HCT116 (cell line): ENCODE data around the gene MTM1. TPM values are rescaled to one million over a fixed set of nuclear protein-coding genes. Genes with fewer than 3 reads are reported as not detected.

Source experiments
- ATAC-seq: fragments of 200-7000 bp; cut with Tn5 transposase; 2 replicates; pipeline ENCODE4 v1.9.1; 2020; ENCODE audit warnings: mild to moderate bottlenecking, moderate library complexity
- BruUV-seq: library from RNA; stranded (reverse); fragments of 400-500 nt; replicated peaks from 2 replicates; lab custom pipeline; 2021; lab: Mats Ljungman, UMichigan
- CTCF ChIA-PET: fragments of 300-600 bp; sonication (Branson Sonifier 250); formaldehyde crosslinking; loops from one replicate; lab custom pipeline; 2021; ENCODE audit warnings: antibody characterized with exemption; lab: Charles Lee
- POLR2A ChIA-PET: fragments of 300-600, 350-600 bp; sonication (Branson Sonifier 250); formaldehyde crosslinking; loops from one replicate; lab custom pipeline; 2021; ENCODE audit warnings: antibody characterized with exemption; lab: Charles Lee
- RAD21 ChIA-PET, 2 experiments: fragments of 300-600 bp; sonication (Branson Sonifier 250); formaldehyde crosslinking; loops; one replicate each; lab custom pipeline; 2023; ENCODE audit warnings: low total read pairs in 2 of 2; ENCODE audit not compliant: uncharacterized antibody in 2 of 2, unreplicated experiment in 2 of 2, low non-redundant PET in 1 of 2; lab: Charles Lee
- DNase-seq: peaks from one replicate; pipeline ENCODE4 v3.0.0-alpha.2; 2010; ENCODE audit warnings: low read depth, low spot score
- H2AFZ ChIP-seq: fragments of 200-600 bp; shearing (Covaris generic), sonication (generic); 2 replicates; pipeline ENCODE4 v1.6.1; 2017; ENCODE audit warnings: low read depth, mixed run types, mixed read lengths, antibody characterized with exemption, low read length; ENCODE audit not compliant: poor library complexity, severe bottlenecking
- H3K27ac ChIP-seq: 2 replicates; pipeline ENCODE4 v1.5.1; 2012; ENCODE audit warnings: low read depth, low read length
- H3K27me3 ChIP-seq: fragments of 200-600 bp; sonication (generic); 2 replicates; pipeline ENCODE4 v1.6.1; 2016; ENCODE audit warnings: mixed run types, low read length, mixed read lengths; ENCODE audit not compliant: insufficient read depth
- H3K36me3 ChIP-seq, 2 experiments: fragments of 200-500 bp in 1 of 2; fragments of 200-600 bp in 1 of 2; sonication (Bioruptor generic) in 1 of 2; sonication (generic) in 1 of 2; 2 replicates each; pipeline versions ENCODE4 v1.5.1 to v1.6.1; 2014 to 2016; ENCODE audit warnings: low read length in 2 of 2, inconsistent platforms in 1 of 2, mixed read lengths in 1 of 2, mixed run types in 1 of 2; ENCODE audit not compliant: insufficient read depth in 2 of 2, control insufficient read depth in 1 of 2
- H3K4me1 ChIP-seq, 2 experiments: fragments of 200-600 bp in 1 of 2; sonication (generic) in 1 of 2; 2 replicates each; pipeline versions ENCODE4 v1.5.1 to v1.6.1; 2012 to 2017; ENCODE audit warnings: low read length in 2 of 2, inconsistent platforms in 1 of 2, mild to moderate bottlenecking in 1 of 2, mixed read lengths in 1 of 2, mixed run types in 1 of 2, moderate library complexity in 1 of 2; ENCODE audit not compliant: insufficient read depth in 2 of 2, control insufficient read depth in 1 of 2
- H3K4me2 ChIP-seq: fragments of 200-600 bp; sonication (generic); 2 replicates; pipeline ENCODE4 v1.6.1; 2017; ENCODE audit warnings: mixed run types, low read length, mixed read lengths
- H3K4me3 ChIP-seq, 2 experiments: fragments of 200-600 bp in 1 of 2; sonication (generic) in 1 of 2; replicated peaks in 1 of 2; 2 replicates each; pipeline ENCODE4 v1.5.1; 2011 to 2016; ENCODE audit warnings: low read length in 2 of 2, control low read depth in 1 of 2, low read depth in 1 of 2, mild to moderate bottlenecking in 1 of 2, mixed read lengths in 1 of 2, mixed run types in 1 of 2
- H3K79me2 ChIP-seq: fragments of 200-600 bp; sonication (generic); 2 replicates; pipeline ENCODE4 v1.6.1; 2017; ENCODE audit warnings: mild to moderate bottlenecking, mixed run types, low read length, moderate library complexity, mixed read lengths; ENCODE audit not compliant: insufficient read depth
- H3K9ac ChIP-seq: fragments of 200-600 bp; sonication (generic); 2 replicates; pipeline ENCODE4 v1.6.1; 2016; ENCODE audit warnings: low read length, mixed read lengths
- H3K9me2 ChIP-seq: fragments of 200-600 bp; sonication (generic), shearing (Covaris generic); 2 replicates; pipeline ENCODE4 v1.6.1; 2017; ENCODE audit warnings: mixed run types, mild to moderate bottlenecking, moderate library complexity; ENCODE audit not compliant: insufficient read depth
- H3K9me3 ChIP-seq, 2 experiments: fragments of 200-500 bp in 1 of 2; fragments of 200-600 bp in 1 of 2; sonication (Bioruptor generic) in 1 of 2; sonication (generic) in 1 of 2; 2 replicates each; pipeline ENCODE4 v1.6.1; 2014 to 2017; ENCODE audit warnings: low read length in 2 of 2, mixed read lengths in 2 of 2, inconsistent platforms in 1 of 2, low read depth in 1 of 2, mild to moderate bottlenecking in 1 of 2, mixed run types in 1 of 2, moderate library complexity in 1 of 2; ENCODE audit not compliant: control insufficient read depth in 1 of 2, insufficient read depth in 1 of 2
- H4K20me1 ChIP-seq: fragments of 200-600 bp; sonication (generic), shearing (Covaris generic); 2 replicates; pipeline ENCODE4 v1.6.1; 2017; ENCODE audit warnings: mixed run types, mild to moderate bottlenecking, moderate library complexity; ENCODE audit not compliant: insufficient read depth
- ATF3 ChIP-seq: IDR thresholded peaks from 2 replicates; pipeline ENCODE4 v1.6.1; 2012
- CEBPB ChIP-seq: IDR thresholded peaks from 2 replicates; pipeline ENCODE4 v1.6.1; 2012; ENCODE audit warnings: low read depth
- EGR1 ChIP-seq: IDR thresholded peaks from 2 replicates; pipeline ENCODE4 v1.6.1; 2012; ENCODE audit warnings: low read depth
- JUND ChIP-seq: IDR thresholded peaks from 2 replicates; pipeline ENCODE4 v1.6.1; 2012
- RAD21 ChIP-seq: IDR thresholded peaks from 2 replicates; pipeline ENCODE4 v1.6.1; 2012; ENCODE audit warnings: low read depth, mild to moderate bottlenecking
- SP1 ChIP-seq: IDR thresholded peaks from 2 replicates; pipeline ENCODE4 v1.6.1; 2012; ENCODE audit warnings: low read depth
- SRF ChIP-seq: IDR thresholded peaks from 2 replicates; pipeline ENCODE4 v1.6.1; 2012; ENCODE audit warnings: low read depth
- TCF7L2 ChIP-seq: IDR thresholded peaks from 2 replicates; pipeline ENCODE4 v1.7.0; 2011; ENCODE audit warnings: borderline replicate concordance, inconsistent platforms; ENCODE audit not compliant: insufficient read depth, insufficient read length; ENCODE audit errors: extremely low read depth
- ZBTB33 ChIP-seq: IDR thresholded peaks from 2 replicates; pipeline ENCODE4 v1.6.1; 2011; ENCODE audit warnings: mild to moderate bottlenecking, low read length, moderate library complexity; ENCODE audit not compliant: insufficient replicate concordance; ENCODE audit errors: extremely low read depth
- ZFX ChIP-seq: fragments of 450-650 bp; IDR thresholded peaks from 2 replicates; pipeline ENCODE4 v1.6.1; 2017
- ZNF274 ChIP-seq: fragments of 200-500 bp; sonication (Bioruptor generic); IDR thresholded peaks from 2 replicates; pipeline ENCODE4 v1.6.1; 2014; ENCODE audit warnings: mild to moderate bottlenecking, low read depth, low read length, inconsistent platforms
- intact Hi-C: fragments of 100-400 bp; cut with micrococcal nuclease; formaldehyde crosslinking; loops from 2 replicates; pipeline ENCODE4 v1.10.0; 2022
- total RNA-seq: library from RNA; stranded (reverse); gene quantifications from one replicate; pipeline ENCODE4 v1.2.1, GENCODE V29; 2021; ENCODE audit not compliant: unreplicated experiment
- TF ChIP-seq, protein P1 (sequence below), 3 experiments: fragments of 200-600 bp in 1 of 3; sonication (generic) in 1 of 3; IDR thresholded peaks in 2 of 3; conservative IDR thresholded peaks in 1 of 3; 2 replicates each; pipeline ENCODE4 v1.5.1; 2012 to 2017; ENCODE audit warnings: low read depth in 2 of 3, low read length in 2 of 3, antibody characterized with exemption in 1 of 3, borderline replicate concordance in 1 of 3, control low read depth in 1 of 3, mild to moderate bottlenecking in 1 of 3, mixed read lengths in 1 of 3, mixed run types in 1 of 3, moderate library complexity in 1 of 3; ENCODE audit not compliant: insufficient read depth in 1 of 3

The MTM1 gene
- total RNA-seq, 1 experiment from 2014 or later, result 6.5 TPM

DNA sequence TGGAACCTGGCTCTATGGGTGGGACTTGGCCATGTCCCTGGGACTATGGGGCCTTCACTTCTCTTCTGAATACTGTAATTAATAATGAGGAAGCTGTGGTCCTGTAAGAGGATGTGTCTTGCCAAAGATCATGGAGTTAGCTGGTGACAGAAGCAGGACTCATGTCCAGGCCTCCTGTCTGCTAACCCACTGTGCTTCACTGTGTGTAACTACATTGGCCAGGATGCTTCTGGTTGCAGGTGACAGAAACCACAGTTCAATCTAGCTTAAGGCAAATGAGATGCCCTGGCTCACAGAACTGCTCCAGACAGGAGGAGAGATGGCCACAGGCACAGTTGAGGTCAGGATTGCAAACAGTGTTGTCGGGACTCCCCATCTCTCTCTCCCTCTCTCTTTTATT, 127.9 kb downstream of the MTM1 start:
- H3K9ac ChIP-seq, result no peak overlapping the region
- no peak overlapping the region for H3K4me3 ChIP-seq
- H3K79me2 ChIP-seq, result peaks cover 38% of the 10 kb centered on the region
- no peak for TF ChIP-seq ATF3
- no peak for TF ChIP-seq ZFX
- TF ChIP-seq, protein P1, sequence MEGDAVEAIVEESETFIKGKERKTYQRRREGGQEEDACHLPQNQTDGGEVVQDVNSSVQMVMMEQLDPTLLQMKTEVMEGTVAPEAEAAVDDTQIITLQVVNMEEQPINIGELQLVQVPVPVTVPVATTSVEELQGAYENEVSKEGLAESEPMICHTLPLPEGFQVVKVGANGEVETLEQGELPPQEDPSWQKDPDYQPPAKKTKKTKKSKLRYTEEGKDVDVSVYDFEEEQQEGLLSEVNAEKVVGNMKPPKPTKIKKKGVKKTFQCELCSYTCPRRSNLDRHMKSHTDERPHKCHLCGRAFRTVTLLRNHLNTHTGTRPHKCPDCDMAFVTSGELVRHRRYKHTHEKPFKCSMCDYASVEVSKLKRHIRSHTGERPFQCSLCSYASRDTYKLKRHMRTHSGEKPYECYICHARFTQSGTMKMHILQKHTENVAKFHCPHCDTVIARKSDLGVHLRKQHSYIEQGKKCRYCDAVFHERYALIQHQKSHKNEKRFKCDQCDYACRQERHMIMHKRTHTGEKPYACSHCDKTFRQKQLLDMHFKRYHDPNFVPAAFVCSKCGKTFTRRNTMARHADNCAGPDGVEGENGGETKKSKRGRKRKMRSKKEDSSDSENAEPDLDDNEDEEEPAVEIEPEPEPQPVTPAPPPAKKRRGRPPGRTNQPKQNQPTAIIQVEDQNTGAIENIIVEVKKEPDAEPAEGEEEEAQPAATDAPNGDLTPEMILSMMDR (IDR thresholded peaks at IDR 0.05 in 2 of 3, conservative IDR thresholded peaks at IDR 0.05 in 1 of 3; ENCODE audit: borderline replicate concordance in 1 of 3, insufficient read depth in 1 of 3, low read depth in 2 of 3, low read length in 2 of 3), result no peak
- no peak for TF ChIP-seq JUND
- TF ChIP-seq CEBPB, result no peak
- TF ChIP-seq SRF, result no peak
- ChIA-PET POLR2A (no interaction called here), RAD21 (no interaction called here), CTCF (no interaction called here)
- no peaks in the 10 kb centered on the region for H4K20me1 ChIP-seq
- H3K4me1 ChIP-seq, result peaks cover 7 to 19% of the 10 kb centered on the region in 2 experiments; a peak in 3 of 4 replicates
- no peak overlapping the region for H2AFZ ChIP-seq
- intact Hi-C loops, result no loop called here
- H3K9me2 ChIP-seq, result no peaks in the 10 kb centered on the region
- H3K27ac ChIP-seq, result no peak overlapping the region
- H3K9me3 ChIP-seq, result no peaks in the 10 kb centered on the region
- DNase-seq (no peak), ATAC-seq (no peak)
- no peak overlapping the region for H3K4me2 ChIP-seq
- H3K36me3 ChIP-seq, result no peaks in the 10 kb centered on the region
- no TSS peak for BruUV-seq
- H3K27me3 ChIP-seq, result no peaks in the 10 kb centered on the region

GRCh38 chrX:150696866-150697265, 128.4 kb downstream of the MTM1 start:
- ATAC-seq (no peak), DNase-seq (no peak)
- no peaks in the 10 kb centered on the region for H3K36me3 ChIP-seq
- POLR2A ChIA-PET, result no interaction called here
- no TSS peak for BruUV-seq
- H3K4me2 ChIP-seq, result no peak overlapping the region
- no peaks in the 10 kb centered on the region for H4K20me1 ChIP-seq
- H3K27ac ChIP-seq, result no peak overlapping the region
- CTCF ChIA-PET, result no interaction called here
- H3K4me1 ChIP-seq, result peaks cover 7 to 19% of the 10 kb centered on the region in 2 experiments; a peak in 3 of 4 replicates
- no peaks in the 10 kb centered on the region for H3K9me2 ChIP-seq
- RAD21 ChIA-PET, result no interaction called here
- intact Hi-C loops, result no loop called here
- H3K79me2 ChIP-seq, result peaks cover 38% of the 10 kb centered on the region
- H3K9ac ChIP-seq, result no peak overlapping the region
- H3K9me3 ChIP-seq, result no peaks in the 10 kb centered on the region
- H3K27me3 ChIP-seq, result no peaks in the 10 kb centered on the region
- H2AFZ ChIP-seq, result no peak overlapping the region
- no peak overlapping the region for H3K4me3 ChIP-seq
- TF ChIP-seq ZNF274 (no peak), SP1 (no peak), EGR1 (no peak), ZBTB33 (no peak), CEBPB (no peak), RAD21 (no peak), ATF3 (no peak), ZFX (no peak), TCF7L2 (no peak)
- TF ChIP-seq, protein P1 (IDR thresholded peaks at IDR 0.05 in 2 of 3, conservative IDR thresholded peaks at IDR 0.05 in 1 of 3; ENCODE audit: borderline replicate concordance in 1 of 3, insufficient read depth in 1 of 3, low read depth in 2 of 3, low read length in 2 of 3), result no peak
